ENCODE data around the gene MTG1.
"Not testable (repeated sequence)": the region's sequence is repeated elsewhere in the genome, so short reads cannot be mapped to it uniquely, and the experiment has no call there.

The MTG1 gene

DNA sequence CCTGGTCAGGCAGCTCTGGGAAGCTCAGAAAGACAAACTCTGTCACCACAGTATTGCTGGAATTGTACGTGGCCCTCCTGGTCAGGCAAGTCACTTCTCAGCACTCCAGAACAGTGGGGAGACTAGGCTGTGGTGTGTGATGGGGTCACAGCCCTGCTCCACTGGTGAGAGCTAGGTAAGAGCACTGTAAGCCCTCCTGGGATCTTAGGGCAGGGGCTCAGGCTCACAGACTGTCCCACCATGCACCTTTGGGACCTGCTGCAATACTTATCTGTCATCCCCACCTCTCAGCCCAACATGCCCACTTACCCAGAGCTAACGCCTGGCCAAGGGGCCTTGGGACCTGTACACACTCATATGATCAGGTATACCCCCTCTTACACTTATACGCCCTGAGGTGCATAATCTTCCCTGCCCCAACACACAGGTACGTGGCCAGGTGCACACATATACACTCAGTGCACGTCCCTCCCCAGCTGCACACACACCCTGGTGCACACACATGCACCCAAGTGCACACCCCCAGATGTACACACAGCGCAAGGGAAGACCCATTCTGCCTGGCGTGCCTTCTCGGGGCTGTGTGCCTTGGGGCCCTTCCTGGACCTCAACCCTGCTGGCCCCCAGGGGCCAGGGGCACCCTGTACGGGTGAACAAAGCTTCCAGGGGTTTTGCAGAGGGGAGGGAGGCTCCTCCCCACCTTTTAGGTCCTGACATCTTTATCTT lies 38.1 kb downstream of the MTG1 start:
- DNase-seq = not testable (repeated sequence)

DNA sequence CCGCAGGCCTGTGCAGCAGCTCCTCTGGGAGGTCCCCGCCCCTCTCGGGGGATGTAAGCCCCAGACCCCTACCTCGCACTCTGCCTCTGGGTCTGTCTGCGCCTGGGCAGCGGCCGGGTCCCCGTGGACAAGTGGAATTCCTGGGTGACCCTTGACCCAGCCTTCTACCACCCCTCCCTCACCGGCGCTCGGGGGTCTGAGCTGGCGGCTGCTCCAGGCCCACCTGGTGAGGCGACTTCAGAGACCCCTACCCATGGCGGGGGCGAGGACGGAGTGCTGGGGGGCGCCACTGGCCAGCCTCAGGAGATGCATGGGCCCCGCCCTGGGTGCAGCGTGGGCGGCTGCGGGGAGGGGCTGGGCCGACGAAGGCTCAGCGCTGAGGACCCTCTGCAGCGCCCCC lies 38.8 kb downstream of the MTG1 start:
- not testable (repeated sequence) for DNase-seq

DNA sequence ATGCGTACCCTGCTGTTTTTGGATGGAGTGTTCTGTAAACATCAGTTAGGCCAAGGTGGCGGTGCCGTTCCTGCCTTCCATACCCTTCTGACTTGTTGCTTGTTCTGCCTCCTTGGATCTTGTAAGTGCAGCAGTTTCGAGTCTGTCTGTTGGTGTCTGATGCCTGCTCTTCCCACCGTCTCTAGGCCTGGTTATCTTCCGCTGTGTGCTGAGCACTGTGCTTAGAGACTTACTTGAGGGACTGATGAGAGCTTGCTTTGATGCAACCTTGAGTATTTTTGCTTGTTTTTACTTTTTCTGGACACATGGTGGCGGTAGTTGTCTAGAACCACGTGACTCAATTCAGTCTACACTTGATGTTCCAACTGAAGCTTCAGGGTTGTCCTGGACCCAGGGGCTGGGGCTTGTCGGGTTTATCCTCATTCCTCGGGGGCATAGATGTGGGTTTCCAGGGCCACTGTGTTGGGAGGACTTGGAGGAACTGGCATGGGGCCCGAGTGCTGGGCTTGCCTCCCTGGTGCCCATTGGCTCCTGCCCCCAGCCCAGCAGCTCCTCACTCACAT lies 44.8 kb downstream of the MTG1 start:
- peak; percentile 56 for DNase-seq

DNA sequence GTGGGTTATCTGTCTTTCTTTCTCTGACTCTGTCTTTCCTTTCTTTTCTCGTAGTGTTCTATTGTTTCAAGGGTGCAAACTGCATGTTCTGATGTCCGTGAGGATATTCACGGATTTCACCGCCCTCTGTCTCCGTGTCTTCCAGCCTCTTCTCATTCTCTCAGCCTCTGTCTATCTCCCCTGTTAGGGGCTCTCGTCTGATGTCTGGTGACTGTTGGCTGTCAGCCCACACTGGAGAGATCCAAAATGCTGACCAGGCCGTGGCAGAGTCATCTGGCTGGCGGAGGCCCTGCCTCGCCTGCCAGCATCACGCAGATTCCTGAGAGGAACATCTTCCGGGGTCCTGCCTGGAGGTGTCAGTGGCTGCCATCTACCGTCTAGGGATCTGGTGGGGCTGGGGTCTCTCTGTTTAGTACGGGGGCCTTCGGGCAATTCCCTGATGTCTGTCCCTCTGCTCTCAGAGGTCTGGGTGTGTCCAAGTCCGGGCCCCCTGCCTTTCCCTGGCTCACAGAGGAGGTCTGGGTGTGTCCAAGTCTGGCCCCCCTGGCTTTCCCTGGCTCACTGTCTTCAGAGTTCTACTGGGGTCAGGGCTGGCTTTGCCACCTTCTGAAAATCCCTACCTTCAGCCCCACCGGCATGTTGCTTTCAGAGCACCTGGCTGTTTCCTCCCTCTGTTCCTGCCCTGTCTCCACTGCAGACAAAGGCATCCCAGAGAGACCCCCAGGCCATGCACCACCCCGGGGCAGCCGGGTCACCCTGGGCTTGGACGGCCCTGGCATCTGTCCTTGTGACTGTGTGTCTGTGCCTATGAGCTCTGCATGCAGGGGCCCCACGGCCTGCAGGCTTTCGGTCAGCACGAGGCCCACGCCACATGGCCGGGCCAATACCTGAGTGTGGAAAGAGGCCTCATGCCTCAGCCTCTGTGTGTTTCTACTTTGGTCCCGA lies 45.8 kb downstream of the MTG1 start:
- no peak for DNase-seq

DNA sequence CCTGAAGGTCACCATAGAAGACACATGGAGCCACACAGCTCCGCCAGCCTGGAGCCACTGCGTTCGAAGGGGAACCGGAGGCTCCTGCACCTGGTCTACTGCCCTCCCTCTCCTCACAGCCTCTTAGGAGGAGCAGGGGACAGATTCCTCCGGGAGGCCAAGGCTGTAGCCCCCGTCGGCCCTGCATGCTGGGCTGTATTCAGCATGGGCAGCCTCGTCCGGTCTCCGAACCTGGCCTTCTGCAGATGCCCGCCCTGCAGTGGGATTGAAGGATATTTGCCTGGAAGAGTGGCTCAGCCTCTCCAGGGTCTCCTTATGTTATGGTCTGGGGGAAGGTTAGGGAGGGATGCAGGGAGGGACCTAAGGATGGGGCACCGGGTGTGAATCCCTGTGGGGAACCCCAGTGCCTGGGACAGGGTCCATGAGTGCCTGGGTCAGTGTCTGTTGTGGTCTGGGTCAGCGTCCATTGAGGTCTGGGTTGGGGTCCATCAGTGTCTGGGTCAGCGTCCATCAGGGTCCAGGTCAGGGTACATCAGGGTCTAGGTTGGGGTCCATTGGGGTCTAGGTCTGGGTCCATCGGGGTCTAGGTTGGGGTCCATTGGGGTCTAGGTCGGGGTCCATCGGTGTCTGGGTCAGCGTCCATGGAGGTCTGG lies 46.8 kb downstream of the MTG1 start:
- DNase-seq = no peak

DNA sequence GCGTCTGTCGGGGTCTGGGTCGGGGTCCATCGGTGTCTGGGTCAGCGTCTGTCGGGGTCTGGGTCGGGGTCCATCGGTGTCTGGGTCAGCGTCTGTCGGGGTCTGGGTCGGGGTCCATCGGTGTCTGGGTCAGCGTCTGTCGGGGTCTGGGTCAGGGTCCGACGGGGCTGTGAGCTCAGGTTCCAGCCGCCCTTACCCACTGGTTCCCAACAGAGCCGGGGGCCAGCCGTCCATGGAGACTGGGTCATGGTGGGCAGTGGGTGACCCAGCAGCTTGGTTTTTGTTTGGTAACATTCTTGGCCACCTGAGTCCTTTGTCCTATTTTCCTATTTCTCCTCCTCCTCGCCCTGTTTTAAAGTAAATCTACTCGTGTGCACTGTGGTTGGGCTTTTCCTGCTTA lies 47.4 kb downstream of the MTG1 start:
- not testable (repeated sequence) for DNase-seq

DNA sequence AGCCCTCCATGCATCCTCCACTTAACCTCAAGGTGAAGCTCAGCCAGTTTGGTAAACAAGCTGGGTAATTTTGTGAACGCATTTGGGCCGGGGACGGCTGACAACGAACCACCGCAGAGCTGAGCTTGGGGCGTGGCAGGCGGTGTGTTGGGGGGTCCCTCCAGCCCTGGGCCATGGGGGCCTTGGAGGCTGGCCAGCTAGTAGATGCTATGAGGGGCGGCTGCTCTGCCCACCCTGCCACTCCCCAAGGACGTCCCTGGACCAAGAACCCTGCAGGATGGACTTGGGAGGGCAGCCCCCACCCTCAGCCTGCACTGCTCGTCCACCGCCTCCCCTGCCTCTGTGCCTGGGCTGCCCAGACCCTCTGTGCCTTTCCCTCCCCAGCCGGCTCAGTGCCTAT lies 47.8 kb downstream of the MTG1 start:
- DNase-seq = no peak

DNA sequence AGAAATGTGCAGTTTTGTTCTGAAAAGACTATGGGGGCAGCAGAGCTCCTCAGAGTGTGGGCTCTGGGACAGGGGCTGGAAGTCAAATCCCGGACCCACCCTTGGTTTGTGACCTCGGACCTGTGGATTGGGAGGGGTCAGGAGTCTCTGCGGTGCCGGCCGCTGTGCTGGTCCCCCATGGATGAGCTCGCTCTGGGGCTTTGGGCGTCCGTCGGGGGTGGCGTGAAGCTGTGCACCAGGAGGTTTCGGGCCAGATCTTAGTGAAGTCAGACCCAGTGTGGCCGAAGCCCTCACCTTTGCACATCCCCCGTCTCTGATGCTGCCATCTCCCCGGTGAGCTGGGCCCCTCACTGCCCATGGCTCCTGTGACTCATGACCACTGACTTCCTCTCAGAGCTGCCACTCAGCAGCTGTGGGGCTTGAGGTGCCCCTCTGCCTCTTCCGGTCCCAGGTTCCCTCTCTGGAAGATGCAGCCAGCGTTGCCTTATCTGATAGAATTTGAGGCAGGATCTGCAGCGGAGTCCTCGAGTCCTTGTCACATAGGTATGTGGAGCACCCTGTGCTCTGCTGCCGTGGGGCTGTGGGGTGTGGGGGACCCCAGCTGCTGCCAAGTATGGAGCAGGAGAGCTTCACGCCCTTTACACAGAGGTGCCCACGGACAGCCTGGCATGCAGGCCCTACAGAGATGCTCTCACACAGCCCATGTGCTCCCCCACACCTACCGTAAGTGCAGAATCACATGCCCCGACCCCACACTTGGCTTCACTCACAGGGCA lies 48.4 kb downstream of the MTG1 start:
- DNase-seq = peak; percentile 30

DNA sequence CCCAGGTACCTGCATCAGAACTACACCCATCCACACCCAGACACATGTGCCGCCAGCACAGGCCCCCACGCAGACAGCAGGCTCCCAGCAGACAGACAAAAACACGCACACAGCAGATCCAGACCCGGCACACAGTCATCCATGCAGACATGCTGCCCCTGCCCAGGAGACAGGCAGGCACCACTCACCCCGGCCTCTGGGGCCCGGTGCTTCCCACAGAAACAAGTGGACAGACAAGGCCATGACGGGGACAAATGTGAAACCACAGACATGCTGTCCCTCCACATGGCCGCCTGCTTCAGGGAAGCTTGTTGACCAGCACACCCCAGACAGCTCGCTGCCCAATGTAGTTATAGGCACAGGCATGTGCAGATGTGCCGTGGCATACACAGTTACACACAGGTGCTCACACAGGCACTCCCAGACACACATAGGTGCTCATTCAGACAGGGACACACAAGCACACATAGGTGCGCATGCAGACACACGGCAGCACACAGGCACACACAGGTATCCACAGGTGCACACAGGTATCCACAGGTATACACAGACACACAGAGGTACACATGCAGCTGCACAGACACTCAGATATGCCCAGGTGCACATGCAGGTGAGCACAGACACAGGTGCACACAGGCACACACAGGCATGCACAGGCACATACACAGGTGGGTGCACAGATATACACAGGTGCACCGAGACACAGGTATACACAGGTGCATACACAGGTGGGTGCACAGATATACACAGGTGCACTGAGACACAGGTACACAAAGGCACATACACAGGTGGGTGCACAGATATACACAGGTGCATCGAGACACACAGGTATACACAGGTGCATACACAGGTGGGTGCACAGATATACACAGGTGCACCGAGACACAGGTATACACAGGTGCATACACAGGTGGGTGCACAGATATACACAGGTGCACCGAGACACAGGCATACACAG lies 49.3 kb downstream of the MTG1 start:
- no peak for DNase-seq

DNA sequence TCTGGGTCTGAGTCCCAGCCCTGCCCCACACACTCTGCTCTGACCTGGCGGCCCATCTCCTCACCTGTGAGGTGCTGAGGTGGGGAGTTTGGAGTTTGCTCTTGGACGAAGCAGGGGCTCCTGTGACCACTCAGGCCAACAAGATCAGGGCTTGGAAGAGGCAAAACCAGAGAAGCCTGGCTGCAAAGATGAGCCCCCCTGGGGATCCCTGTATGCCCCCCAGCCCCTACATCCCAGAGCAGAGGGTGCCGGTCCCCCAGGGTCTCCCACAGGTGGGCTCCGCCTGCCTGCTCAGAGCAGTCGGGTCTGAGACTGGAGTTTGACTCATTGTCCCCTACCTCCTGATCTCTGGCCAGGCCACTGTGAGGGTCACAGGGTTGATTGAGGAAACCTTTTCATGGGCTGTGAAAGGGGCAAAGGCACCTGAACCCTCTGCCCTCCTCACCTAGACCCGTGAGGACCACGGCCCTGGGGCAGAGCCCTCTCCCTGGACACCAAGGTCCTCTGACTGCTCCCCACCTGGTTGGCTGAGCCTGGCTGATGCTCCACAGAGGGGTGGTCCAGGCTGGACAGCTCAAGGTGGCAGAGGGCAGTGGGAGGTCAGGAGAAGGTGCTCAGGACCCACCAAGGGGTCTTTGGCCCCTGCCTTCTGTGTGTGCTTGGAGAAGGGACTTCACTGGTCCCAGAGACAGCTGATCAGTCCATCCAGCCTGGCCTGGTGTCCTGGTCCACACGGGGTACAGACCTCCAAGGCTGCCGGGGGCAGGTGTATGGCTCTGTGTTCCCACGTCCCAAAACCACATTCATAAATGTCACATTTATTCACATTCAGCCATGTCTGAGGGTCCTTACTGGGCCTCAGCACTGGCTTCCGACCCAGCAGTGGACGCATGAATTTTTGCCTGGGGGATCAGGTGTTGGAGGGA lies 50.6 kb downstream of the MTG1 start:
- DNase-seq = no peak

DNA sequence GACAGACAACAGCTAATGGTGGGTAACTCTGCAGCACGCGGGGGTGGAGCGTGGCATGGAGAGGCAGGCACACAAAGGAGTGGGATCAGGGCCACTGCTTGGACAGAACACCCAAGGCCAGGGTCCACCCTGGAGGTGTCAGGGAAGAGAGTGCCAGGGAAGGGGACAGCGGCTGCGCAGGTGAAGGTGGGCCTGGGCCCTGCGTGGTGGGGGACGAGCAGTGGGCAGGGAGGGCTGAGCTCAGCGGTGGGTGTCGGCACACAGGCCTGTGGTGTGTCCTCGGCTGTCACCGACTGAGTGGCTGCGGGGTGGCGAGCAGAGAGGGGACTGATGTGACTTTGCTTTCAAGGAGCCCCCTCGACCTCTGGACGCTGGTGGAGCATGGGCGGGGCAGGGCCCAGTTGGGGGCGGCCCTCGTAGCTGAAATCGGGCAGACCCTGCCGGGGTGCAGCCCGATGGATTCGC lies 51.3 kb downstream of the MTG1 start:
- DNase-seq = no peak

DNA sequence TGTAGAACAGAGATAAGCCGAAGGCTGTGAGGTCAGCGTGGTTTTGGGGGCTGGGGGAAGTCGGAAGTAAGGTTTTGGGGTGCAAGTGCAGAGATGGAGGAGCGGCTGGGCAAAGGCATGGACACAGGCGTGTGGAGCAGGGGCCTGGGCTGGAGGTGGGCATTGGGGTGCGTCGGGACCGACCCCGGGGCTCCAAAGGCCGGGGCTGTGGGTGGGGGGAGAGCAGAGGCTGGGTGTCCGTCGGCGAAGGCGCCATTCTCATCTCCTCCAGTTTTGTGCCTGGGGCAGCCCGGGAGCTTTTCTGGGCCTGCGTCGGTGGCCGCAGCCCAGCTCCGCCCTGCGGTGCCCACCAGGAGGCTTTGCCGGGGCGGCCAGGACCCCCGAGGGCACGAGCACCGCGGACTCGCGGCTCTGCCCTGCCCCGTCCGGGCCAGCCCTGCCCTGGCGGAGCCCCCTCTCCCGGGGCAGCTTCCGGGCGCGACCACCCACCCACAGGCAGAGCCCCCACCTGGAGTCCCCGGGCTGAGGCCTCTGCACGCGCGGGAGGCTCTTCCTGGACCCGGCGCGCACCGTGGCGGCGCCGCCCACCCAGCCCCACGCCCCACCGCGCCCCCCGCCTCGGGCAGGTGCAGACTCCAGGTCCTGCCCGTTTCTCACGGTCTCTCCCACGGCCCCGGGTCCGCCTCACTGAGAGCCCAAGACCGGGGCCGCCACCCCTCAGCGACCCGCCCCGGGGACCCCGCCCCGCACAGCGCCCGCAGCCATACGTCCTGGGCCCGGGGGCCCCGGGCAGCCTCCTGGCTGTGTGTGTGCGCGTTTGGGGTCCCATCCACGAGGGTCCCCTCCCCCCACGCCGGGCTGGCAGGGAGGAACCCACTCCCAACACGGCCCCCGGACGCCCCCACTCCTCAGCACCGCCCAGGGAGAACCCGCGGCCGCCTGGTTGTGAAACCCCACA lies 52.1 kb downstream of the MTG1 start:
- DNase-seq = no peak

DNA sequence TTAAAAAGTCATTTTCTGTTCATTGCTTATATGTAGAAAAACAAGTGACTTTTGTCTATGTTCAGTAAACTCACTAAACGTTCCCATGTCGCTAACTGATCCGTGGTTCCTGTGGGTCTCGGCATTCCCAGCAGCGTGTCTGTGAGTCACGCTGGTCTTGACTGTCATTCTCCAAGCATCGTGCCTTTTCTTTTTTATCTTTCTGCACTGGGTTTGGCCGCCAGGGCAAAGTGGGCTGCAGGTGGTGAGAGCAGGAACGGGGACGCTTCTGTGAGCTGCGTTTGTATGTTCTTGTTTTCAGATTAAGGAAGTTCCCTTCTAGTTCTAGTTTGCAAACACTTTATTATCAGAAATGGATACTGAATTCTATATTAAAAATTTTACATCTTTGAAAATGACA lies 53.0 kb downstream of the MTG1 start:
- DNase-seq = no peak

DNA sequence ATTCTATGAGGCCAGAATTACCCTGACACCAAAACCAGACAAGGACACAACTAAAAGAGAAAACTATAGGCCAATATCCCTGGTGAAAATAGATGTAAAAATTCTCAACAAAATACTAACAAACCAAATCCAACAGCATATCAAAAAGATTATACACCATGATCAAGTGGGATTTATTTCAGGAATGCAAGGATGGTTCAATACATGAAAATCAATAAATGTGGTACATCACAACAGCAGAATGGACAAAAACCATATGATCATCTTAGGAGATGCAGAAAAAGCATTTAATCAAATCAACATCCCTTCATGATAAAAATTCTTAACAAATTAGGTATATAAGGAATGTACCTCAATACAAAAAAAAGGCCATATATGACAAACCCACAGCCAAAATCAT lies 54.2 kb downstream of the MTG1 start:
- no peak for DNase-seq

DNA sequence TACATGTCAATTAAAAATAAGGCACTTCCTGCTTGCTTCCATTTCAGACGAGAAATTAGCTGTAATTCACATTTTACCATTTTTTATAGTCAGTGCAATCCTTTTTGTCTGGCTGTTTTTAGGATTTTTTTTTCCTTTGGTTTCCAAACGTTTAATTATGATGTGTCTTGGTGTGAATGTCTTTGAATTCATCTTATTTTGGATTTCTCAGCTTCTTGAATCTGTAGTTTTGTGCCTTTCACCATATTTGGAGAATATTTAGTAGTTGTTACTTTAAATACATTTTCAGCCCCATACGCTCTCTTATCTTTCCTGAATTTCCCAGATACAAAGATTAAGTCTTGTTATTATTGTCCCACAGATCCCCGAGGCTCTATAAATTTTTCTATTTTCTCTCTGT lies 57.4 kb downstream of the MTG1 start:
- DNase-seq = no peak

DNA sequence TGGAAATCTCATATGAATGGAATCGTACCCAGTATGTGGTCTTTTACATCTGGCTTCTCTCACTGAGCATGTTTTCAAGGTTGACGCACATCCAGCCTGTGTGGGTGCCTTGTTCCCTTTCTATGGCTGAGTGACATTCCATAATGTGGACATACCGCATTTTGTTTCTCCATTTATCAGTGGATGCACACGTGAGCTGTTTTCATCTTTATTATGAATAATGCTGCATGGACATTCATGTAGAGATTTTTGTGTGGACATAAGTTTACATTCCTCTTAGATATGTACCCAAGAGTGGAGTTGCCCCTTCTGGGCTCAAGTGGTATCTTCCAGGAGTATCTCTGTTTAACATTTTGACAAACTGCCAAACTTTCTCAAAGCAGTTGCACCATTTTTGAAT lies 58.5 kb downstream of the MTG1 start:
- no peak for DNase-seq

DNA sequence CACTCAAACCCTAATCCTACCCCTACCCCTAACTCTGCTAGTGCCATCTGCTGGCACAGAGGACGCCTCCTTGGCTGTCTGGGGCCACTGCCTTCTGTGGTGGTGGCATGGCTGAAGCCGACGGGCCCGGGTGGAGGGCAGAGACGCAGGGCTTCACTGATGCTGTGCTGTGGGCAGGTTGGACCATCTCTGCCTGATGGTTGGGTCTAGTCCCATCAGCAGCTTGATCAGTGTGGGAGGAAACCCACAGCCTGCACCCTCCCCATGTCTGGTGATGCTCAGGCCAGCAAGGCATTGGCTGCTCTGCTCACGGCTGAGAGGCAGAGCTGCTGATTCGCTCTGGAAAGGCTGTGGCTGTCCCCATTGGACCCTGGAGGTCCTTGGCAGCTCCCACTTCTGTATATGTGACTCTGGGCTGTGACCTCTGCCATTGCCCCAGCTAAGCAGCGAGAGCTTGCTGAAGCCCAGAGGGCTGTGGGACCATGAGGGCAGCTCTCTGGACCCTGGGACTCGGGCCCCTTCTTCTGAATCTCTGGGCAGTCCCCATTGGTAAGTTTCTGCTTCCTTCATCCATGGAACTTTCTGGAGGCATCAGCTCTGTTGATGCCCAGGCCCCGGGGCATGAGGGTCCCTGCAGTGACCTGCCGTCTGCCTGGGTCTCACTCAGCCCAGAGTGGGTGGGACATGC lies 59.7 kb downstream of the MTG1 start, which contains the start of gene SCART1:
SCART1 (plus strand) TSS at position 430 of the 688 bp plus-strand sequence; CDS start at position 483, 53 bp downstream.
- peak; percentile 47 for DNase-seq

Measured in CD4-positive, alpha-beta T cell treated with Interleukin-10 for 1 hour (primary cell).